SU-DHL-6 (cell line): ENCODE data around the gene LCN9.
A peak's percentile ranks its signal among the peaks of the same experiment; 100 is the strongest.

Experiments used
- H2AFZ ChIP-seq: fragments of 200-600 bp; sonication (generic); 2 replicates; pipeline ENCODE4 v1.6.1; 2014; ENCODE audit warnings: low read depth, mild to moderate bottlenecking, moderate library complexity, mixed read lengths, antibody characterized with exemption, low read length; ENCODE audit not compliant: severe bottlenecking
- H3F3A ChIP-seq: fragments of 200-600 bp; shearing (Covaris generic); 2 replicates; pipeline ENCODE4 v1.6.0; 2016; ENCODE audit warnings: antibody characterized with exemption, mild to moderate bottlenecking; ENCODE audit not compliant: insufficient read depth
- H3K27ac ChIP-seq: fragments of 200-600 bp; sonication (generic); 2 replicates; pipeline ENCODE4 v1.5.1; 2016; ENCODE audit warnings: low read depth, mild to moderate bottlenecking, low read length, moderate library complexity, mixed read lengths
- H3K27me3 ChIP-seq: fragments of 200-600 bp; sonication (generic), shearing (Covaris generic); 2 replicates; pipeline ENCODE4 v1.6.0; 2014; ENCODE audit warnings: mild to moderate bottlenecking, low read length
- H3K36me3 ChIP-seq: fragments of 200-600 bp; sonication (generic); 2 replicates; pipeline ENCODE4 v1.6.1; 2014; ENCODE audit warnings: mild to moderate bottlenecking, low read length, mixed read lengths
- H3K4me2 ChIP-seq: fragments of 300-600, 200-600 bp; shearing (Covaris generic), sonication (generic); 2 replicates; pipeline ENCODE4 v1.6.0; 2014; ENCODE audit warnings: low read length, low read depth, mild to moderate bottlenecking; ENCODE audit not compliant: poor library complexity, severe bottlenecking
- H3K4me3 ChIP-seq: fragments of 200-600 bp; sonication (generic); 2 replicates; pipeline ENCODE4 v1.5.1; 2014; ENCODE audit warnings: antibody characterized with exemption, low read length, mild to moderate bottlenecking, mixed read lengths; ENCODE audit not compliant: insufficient read depth, poor library complexity, severe bottlenecking
- H3K79me2 ChIP-seq: fragments of 200-600 bp; sonication (generic); 2 replicates; pipeline ENCODE4 v1.6.1; 2014; ENCODE audit warnings: mild to moderate bottlenecking, low read length, moderate library complexity; ENCODE audit not compliant: insufficient read depth
- H3K9ac ChIP-seq: fragments of 200-600 bp; sonication (generic); 2 replicates; pipeline ENCODE4 v1.7.0; 2014; ENCODE audit warnings: mild to moderate bottlenecking, low read length
- H3K9me2 ChIP-seq: fragments of 200-600 bp; sonication (generic); replicated peaks from 2 replicates; pipeline ENCODE4 v1.6.1; 2014; ENCODE audit warnings: low read length; ENCODE audit not compliant: insufficient read depth
- H3K9me3 ChIP-seq: fragments of 200-600 bp; sonication (generic); 2 replicates; pipeline ENCODE4 v1.6.1; 2014; ENCODE audit warnings: low read length, mixed read lengths; ENCODE audit not compliant: insufficient read depth
- H4K20me1 ChIP-seq: fragments of 200-600 bp; sonication (generic); 2 replicates; pipeline ENCODE4 v1.6.1; 2014; ENCODE audit warnings: low read depth, mild to moderate bottlenecking, antibody characterized with exemption, low read length, moderate library complexity, mixed read lengths
- EZH2phosphoT487 ChIP-seq: fragments of 200-600 bp; sonication (generic), shearing (Covaris generic); conservative IDR thresholded peaks from 2 replicates; pipeline ENCODE4 v1.6.1; 2018; ENCODE audit warnings: mild to moderate bottlenecking, antibody characterized with exemption, low read length, moderate library complexity, mixed read lengths
- TF ChIP-seq, protein P1 (sequence below): fragments of 200-600 bp; sonication (generic); IDR thresholded peaks from one replicate; pipeline ENCODE4 v1.5.1; 2017; ENCODE audit warnings: antibody characterized with exemption, mild to moderate bottlenecking, low read length, moderate library complexity; ENCODE audit not compliant: insufficient read depth, poor library complexity, severe bottlenecking

LCN9 gene

DNA sequence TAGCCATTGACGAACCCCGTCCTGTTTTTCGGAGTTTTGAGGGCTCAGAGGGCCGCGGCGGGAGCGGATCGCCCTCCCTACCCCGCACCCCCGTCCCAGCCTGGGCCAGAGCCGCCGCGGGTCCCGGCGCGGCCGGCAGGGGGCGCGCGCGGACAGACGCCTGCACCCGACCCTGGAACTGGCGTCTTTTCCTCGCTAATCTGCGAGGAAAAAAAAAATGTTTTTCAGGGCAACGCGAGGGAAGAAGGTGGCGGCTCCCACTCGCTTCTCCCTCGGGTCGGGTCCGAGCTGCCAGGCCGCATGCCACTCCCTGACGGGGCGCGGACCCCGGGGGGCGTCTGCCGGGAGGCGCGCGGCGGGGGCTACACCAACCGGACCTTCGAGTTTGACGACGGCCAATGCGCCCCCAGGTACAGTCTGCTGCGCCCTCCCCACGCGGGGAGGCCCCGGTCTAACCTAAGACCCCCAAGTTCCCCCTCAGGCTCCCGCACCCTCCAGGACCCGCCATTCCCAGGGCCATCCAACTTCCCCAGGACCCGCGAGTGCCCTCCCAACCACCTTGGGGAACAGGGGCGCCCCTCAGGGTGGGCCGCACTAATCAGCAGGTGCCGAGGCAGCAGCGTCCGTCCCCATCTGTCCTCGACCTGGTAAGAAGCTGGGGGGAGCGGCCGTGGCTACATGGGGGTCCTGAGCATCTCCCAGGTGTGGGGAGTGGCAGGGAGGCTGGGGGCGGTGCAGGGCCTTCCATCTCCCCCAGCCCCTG, 39.0 kb downstream of the LCN9 start, which contains the start of gene KCNT1:
KCNT1 (plus strand) TSS at position 227 of the 763 bp plus-strand sequence; CDS start at position 301, 74 bp downstream.
- H3K9ac ChIP-seq = no peak within 1 kb of the TSS
- H3K27me3 ChIP-seq = no peaks in the 10 kb centered on the region

DNA sequence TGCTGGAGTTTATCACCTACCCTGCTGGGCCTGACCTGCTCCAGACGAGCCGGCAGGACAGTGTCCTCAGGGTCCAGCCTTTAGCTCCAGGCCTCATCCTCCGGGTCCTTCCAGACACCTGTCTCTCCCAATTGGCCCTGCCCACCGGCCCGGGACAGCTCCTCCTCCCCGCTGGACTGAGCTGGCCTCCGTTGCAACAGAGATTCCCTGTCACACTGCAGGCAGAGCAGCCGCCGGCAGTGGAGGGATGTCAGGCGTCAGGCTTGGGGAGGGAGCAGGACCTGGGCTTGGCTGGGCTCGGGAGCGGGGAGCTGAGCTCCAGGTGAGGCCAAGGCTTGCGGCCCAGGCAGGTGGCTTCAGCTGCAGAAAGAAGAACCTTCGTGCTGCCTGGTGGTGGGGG, 40.6 kb downstream of the LCN9 start:
- H3K4me3 ChIP-seq = no peak overlapping the region
- H3K9ac ChIP-seq = no peak overlapping the region
- H3K9me3 ChIP-seq = no peaks in the 10 kb centered on the region
- H3K36me3 ChIP-seq = no peaks in the 10 kb centered on the region
- no peak overlapping the region for H3K4me2 ChIP-seq
- TF ChIP-seq, protein P1, sequence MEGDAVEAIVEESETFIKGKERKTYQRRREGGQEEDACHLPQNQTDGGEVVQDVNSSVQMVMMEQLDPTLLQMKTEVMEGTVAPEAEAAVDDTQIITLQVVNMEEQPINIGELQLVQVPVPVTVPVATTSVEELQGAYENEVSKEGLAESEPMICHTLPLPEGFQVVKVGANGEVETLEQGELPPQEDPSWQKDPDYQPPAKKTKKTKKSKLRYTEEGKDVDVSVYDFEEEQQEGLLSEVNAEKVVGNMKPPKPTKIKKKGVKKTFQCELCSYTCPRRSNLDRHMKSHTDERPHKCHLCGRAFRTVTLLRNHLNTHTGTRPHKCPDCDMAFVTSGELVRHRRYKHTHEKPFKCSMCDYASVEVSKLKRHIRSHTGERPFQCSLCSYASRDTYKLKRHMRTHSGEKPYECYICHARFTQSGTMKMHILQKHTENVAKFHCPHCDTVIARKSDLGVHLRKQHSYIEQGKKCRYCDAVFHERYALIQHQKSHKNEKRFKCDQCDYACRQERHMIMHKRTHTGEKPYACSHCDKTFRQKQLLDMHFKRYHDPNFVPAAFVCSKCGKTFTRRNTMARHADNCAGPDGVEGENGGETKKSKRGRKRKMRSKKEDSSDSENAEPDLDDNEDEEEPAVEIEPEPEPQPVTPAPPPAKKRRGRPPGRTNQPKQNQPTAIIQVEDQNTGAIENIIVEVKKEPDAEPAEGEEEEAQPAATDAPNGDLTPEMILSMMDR = no peak
- TF ChIP-seq EZH2phosphoT487 = no peak
- no peak overlapping the region for H2AFZ ChIP-seq
- H4K20me1 ChIP-seq = no peaks in the 10 kb centered on the region
- H3K27me3 ChIP-seq = no peaks in the 10 kb centered on the region
- H3K27ac ChIP-seq = no peak overlapping the region
- H3K79me2 ChIP-seq = no peaks in the 10 kb centered on the region
- H3K9me2 ChIP-seq = no peaks in the 10 kb centered on the region
- no peaks in the 10 kb centered on the region for H3F3A ChIP-seq

More for the DNA sequence above, 39.0 kb downstream of the LCN9 start, which contains the start of gene KCNT1:
- Histone ChIP-seq H3K27ac (no peak within 1 kb of the TSS), H3K9me2 (no peaks in the 10 kb centered on the region), H3K4me2 (no peak within 1 kb of the TSS), H3K9me3 (no peaks in the 10 kb centered on the region), H4K20me1 (no peaks in the 10 kb centered on the region), H3K4me3 (no peak within 1 kb of the TSS), H3K79me2 (no peaks in the 10 kb centered on the region), H3F3A (no peaks in the 10 kb centered on the region), H3K36me3 (no peaks in the 10 kb centered on the region), H2AFZ (no peak within 1 kb of the TSS)
- TF ChIP-seq EZH2phosphoT487 = no peak
- TF ChIP-seq, protein P1 = peak; percentile 77

DNA sequence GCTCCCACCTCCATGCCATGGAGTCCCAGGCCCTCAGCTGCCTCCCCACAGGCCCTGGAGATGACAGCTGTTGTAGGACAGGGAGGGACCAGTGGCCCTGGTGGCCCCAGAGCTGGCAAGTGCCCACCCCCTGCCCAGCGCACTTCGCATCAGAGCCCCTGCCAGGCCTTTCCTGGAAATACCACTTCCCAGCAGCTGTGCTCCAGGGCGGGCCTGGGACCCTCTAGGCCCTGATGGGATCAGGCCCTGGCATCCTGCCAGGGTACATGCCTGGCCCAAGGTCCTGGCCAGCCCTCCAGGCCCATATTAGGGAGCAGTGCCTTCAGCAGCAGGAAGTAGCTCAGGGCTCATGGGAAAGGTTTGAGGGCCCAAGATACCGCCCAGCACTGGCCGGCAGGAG, 41.4 kb downstream of the LCN9 start:
- Histone ChIP-seq H3K4me3 (no peak overlapping the region), H3K9me2 (no peaks in the 10 kb centered on the region), H3K36me3 (no peaks in the 10 kb centered on the region), H3K9ac (no peak overlapping the region), H3K4me2 (no peak overlapping the region), H4K20me1 (no peaks in the 10 kb centered on the region), H3F3A (no peaks in the 10 kb centered on the region), H3K27me3 (no peaks in the 10 kb centered on the region), H3K9me3 (no peaks in the 10 kb centered on the region), H2AFZ (no peak overlapping the region), H3K79me2 (no peaks in the 10 kb centered on the region), H3K27ac (no peak overlapping the region)
- TF ChIP-seq EZH2phosphoT487 = no peak
- TF ChIP-seq, protein P1 = no peak
